ENCODE results near the gene MKRN2OS. TPM values are rescaled to one million over a fixed set of nuclear protein-coding genes. Genes with fewer than 3 reads are reported as not detected.
A peak's percentile ranks its signal among the peaks of the same experiment; 100 is the strongest.

The MKRN2OS gene
- total RNA-seq, 1 experiment from 2014 or later, result not detected

DNA sequence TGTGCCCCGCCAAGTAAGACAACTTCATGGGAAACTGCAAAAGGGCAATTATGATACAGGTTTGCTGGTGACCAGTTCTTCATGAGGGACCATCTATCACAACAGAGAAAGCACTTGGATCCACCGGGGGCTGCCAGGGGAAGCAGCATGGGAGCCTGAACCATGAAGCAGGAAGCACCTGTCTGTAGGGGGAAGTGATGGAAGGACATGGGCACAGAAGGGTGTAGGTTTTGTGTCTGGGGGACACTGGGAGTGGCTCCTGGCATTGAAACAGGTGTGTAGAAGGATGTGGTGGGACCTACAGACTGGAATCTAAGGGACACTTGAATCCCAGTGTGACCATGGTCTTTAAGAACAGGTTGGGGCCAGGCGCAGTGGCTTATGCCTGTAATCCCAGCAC is 34.2 kb upstream of the MKRN2OS start:
- BruUV-seq (replicated peaks), result no TSS peak
- H2AFZ ChIP-seq (ENCODE audit: low read depth, low read length, poor library complexity, severe bottlenecking), result no peak overlapping the region
- intact Hi-C loops (cut with micrococcal nuclease), result no loop called here

GRCh38 chr3:12578742-12579141 is 33.4 kb upstream of the MKRN2OS start:
- CTCF ChIA-PET, result interaction anchor here (1.0 kb wide), 1 partner anchor 11 kb away, joined by 3 read pairs; no protein-coding TSS in a partner anchor
- no peak for DNase-seq (ENCODE audit: low read depth, low spot score)

More for the DNA sequence above, 34.2 kb upstream of the MKRN2OS start:
- ATAC-seq, result no peak
- ChIA-PET RAD21 (ENCODE audit: low non-redundant PET in 1 of 2, low total read pairs in 2 of 2, uncharacterized antibody in 2 of 2, unreplicated experiment in 2 of 2) (no interaction called here), CTCF (no interaction called here), POLR2A (no interaction called here)
- no peaks in the 10 kb centered on the region for H3K9me2 ChIP-seq (ENCODE audit: insufficient read depth)
- H3K9ac ChIP-seq (ENCODE audit: low read length), result no peak overlapping the region
- no peak for DNase-seq (ENCODE audit: low read depth, low spot score)
- H3K36me3 ChIP-seq (ENCODE audit: control insufficient read depth in 1 of 2, insufficient read depth in 2 of 2, low read length in 2 of 2), result peaks cover 21 to 48% of the 10 kb centered on the region in 2 experiments
- H3K9me3 ChIP-seq (ENCODE audit: control insufficient read depth in 1 of 2, insufficient read depth in 1 of 2, low read depth in 1 of 2, low read length in 2 of 2), result no peaks in the 10 kb centered on the region
- no peaks in the 10 kb centered on the region for H3K27me3 ChIP-seq (ENCODE audit: insufficient read depth, low read length)
- no peak overlapping the region for H3K27ac ChIP-seq (ENCODE audit: low read depth, low read length)
- H3K4me3 ChIP-seq (replicated peaks in 1 of 2; ENCODE audit: low read depth in 1 of 2, low read length in 2 of 2), result no peak overlapping the region
- no peaks in the 10 kb centered on the region; the same call in 1 of the 2 replicates for H3K79me2 ChIP-seq (ENCODE audit: insufficient read depth, low read length)
- TF ChIP-seq SRF (IDR thresholded peaks at IDR 0.05; ENCODE audit: low read depth) (no peak), EGR1 (IDR thresholded peaks at IDR 0.05; ENCODE audit: low read depth) (no peak), EZH2 (IDR thresholded peaks at IDR 0.05) (no peak)
- H3K4me2 ChIP-seq (ENCODE audit: low read length), result no peak overlapping the region
- no peaks in the 10 kb centered on the region; the same call in 1 of the 2 replicates for H4K20me1 ChIP-seq (ENCODE audit: insufficient read depth)
- H3K4me1 ChIP-seq (ENCODE audit: control insufficient read depth in 1 of 2, insufficient read depth in 2 of 2, low read length in 2 of 2), result no peaks in the 10 kb centered on the region

More at GRCh38 chr3:12578742-12579141, 33.4 kb upstream of the MKRN2OS start:
- Histone ChIP-seq H4K20me1 (ENCODE audit: insufficient read depth) (no peaks in the 10 kb centered on the region; the same call in 1 of the 2 replicates), H3K27ac (ENCODE audit: low read depth, low read length) (no peak overlapping the region), H3K4me2 (ENCODE audit: low read length) (no peak overlapping the region), H3K4me1 (ENCODE audit: control insufficient read depth in 1 of 2, insufficient read depth in 2 of 2, low read length in 2 of 2) (no peaks in the 10 kb centered on the region), H3K36me3 (ENCODE audit: control insufficient read depth in 1 of 2, insufficient read depth in 2 of 2, low read length in 2 of 2) (peaks cover 20 to 41% of the 10 kb centered on the region in 2 experiments), H3K9me2 (ENCODE audit: insufficient read depth) (no peaks in the 10 kb centered on the region), H2AFZ (ENCODE audit: low read depth, low read length, poor library complexity, severe bottlenecking) (no peak overlapping the region), H3K27me3 (ENCODE audit: insufficient read depth, low read length) (no peaks in the 10 kb centered on the region), H3K4me3 (replicated peaks in 1 of 2; ENCODE audit: low read depth in 1 of 2, low read length in 2 of 2) (no peak overlapping the region), H3K9ac (ENCODE audit: low read length) (no peak overlapping the region), H3K79me2 (ENCODE audit: insufficient read depth, low read length) (no peaks in the 10 kb centered on the region; the same call in 1 of the 2 replicates), H3K9me3 (ENCODE audit: control insufficient read depth in 1 of 2, insufficient read depth in 1 of 2, low read depth in 1 of 2, low read length in 2 of 2) (no peaks in the 10 kb centered on the region)
- intact Hi-C loops (cut with micrococcal nuclease), result no loop called here
- ChIA-PET POLR2A (interaction anchor here (0.7 kb wide), 1 partner anchor 36 kb away, joined by 5 read pairs; no protein-coding TSS in a partner anchor), RAD21 (ENCODE audit: low non-redundant PET in 1 of 2, low total read pairs in 2 of 2, uncharacterized antibody in 2 of 2, unreplicated experiment in 2 of 2) (no interaction called here)
- TF ChIP-seq, protein P1, sequence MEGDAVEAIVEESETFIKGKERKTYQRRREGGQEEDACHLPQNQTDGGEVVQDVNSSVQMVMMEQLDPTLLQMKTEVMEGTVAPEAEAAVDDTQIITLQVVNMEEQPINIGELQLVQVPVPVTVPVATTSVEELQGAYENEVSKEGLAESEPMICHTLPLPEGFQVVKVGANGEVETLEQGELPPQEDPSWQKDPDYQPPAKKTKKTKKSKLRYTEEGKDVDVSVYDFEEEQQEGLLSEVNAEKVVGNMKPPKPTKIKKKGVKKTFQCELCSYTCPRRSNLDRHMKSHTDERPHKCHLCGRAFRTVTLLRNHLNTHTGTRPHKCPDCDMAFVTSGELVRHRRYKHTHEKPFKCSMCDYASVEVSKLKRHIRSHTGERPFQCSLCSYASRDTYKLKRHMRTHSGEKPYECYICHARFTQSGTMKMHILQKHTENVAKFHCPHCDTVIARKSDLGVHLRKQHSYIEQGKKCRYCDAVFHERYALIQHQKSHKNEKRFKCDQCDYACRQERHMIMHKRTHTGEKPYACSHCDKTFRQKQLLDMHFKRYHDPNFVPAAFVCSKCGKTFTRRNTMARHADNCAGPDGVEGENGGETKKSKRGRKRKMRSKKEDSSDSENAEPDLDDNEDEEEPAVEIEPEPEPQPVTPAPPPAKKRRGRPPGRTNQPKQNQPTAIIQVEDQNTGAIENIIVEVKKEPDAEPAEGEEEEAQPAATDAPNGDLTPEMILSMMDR (IDR thresholded peaks at IDR 0.05 in 2 of 3, conservative IDR thresholded peaks at IDR 0.05 in 1 of 3; ENCODE audit: borderline replicate concordance in 1 of 3, insufficient read depth in 1 of 3, low read depth in 2 of 3, low read length in 2 of 3), result peak in 2 of 3 experiments; percentile 10 to 40; a peak in 2 of 6 replicates
- TF ChIP-seq REST (IDR thresholded peaks at IDR 0.05; ENCODE audit: low read depth), result no peak
- ATAC-seq, result no peak
- no TSS peak for BruUV-seq (replicated peaks)
